ENCODE results near the gene DENND4C.
A peak's percentile ranks its signal among the peaks of the same experiment; 100 is the strongest.
"Not testable (repeated sequence)": the region's sequence is repeated elsewhere in the genome, so short reads cannot be mapped to it uniquely, and the experiment has no call there.

The DENND4C gene

DNA sequence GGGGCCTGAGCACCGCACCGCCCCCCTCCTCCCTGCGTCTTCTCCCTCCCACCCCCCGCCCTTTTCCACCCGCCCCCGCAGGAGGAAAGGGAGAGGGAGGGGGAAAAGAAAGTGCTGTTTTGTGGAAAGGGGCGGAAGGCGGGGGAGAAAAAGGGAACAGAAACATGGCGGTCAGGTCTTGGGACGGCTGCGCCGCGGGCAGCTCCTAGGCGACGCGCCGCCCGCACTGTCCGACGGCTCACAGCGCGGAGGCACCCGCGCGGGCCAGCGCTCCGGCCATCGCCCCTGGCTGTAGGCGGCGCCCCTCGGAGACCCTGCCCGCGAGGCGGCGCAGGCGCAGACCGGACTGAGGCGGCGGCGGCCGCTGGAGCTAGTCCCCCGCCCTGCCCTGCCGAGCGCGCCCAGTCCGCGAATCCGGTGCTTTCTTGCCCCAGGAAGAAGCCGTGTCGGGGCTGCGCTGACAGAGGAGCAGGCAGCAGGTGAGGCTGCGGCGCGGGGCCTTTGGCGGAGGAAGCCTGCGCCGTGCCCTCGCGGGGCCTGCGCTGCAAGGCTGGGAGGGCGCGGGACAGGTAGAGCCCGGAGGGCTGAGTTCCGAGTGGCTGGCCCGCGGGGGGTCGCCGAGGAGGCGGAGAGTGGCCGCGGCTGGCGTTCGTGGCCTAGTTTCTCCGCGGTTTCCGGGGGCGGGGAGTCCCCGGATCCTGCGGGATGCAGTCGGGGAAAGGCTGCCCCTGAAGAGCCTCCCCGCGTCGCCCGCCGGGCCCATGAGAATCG lies at the start of gene DENND4C:
Gene DENND4C (plus strand): TSS at position 339 of the 771 bp plus-strand sequence. CDS start 45,482 bp downstream, outside the sequence.
- DNase-seq, result peak; percentile 86 to 92

DNA sequence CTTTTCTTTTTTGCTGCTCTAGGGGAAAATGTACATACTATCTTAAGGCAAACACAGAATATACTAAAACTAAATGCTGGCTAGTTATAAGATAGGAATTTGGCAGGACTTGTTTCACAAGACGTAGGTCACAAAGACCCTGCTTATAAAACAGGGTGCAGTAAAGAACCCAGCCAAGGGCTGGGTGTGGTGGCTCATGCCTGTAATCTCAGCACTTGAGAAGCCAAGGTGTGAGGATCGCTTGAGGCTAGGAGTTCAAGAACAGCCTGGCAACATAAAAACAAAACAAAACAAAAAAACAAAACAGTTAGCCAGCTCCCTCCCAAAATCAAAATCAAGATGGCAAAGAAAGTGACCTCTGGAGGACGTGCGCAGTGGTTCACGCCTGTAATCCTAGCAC lies 49.5 kb upstream of the DENND4C start:
- DNase-seq, result no peak

DNA sequence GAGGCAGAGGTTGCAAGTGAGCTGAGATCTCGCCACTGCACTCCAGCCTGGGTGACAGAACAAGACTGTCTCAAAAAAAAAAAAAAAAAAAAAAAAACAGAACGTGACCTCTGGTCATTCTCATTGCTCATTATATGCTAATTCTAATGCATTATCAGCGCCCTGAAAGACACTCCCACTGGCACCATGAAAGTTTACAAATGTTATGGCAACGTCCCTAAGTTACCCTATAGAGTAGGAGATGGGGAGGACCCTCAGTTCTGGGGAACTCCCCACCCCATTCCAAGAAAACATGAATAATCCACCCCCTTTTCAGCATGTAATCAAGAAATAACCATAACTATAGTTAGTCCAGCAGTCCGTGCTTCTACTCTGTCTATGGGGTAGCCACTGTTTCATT lies 48.9 kb upstream of the DENND4C start:
- no peak for DNase-seq

GRCh38 chr9:19184144-19184917 lies 46.2 kb upstream of the DENND4C start:
- no peak for DNase-seq

- no peak for DNase-seq
These were observed 45.3 kb upstream of the DENND4C start for GRCh38 chr9:19185191-19185590.

DNA sequence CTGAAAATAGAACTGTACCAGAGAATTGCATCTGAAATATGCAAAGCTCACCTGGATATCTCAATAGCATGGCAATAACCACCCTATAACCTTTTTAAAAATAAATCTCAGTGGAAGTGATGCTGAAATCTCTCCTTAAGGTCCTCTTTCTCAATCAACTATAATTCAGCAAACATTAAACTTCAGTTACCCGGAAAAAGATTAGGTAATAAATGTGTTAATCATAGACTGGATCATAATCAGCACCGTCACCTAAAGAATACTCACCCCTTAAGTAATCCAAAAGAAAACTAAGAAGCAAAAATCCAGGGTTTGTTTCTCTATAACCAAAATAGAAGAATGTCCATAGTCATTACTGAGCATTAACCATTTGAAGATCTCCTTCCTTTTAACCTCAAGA lies 44.3 kb upstream of the DENND4C start:
- DNase-seq, result no peak

GRCh38 chr9:19188771-19189170 lies 41.7 kb upstream of the DENND4C start:
- DNase-seq, result no peak

GRCh38 chr9:19192202-19193028 lies 38.1 kb upstream of the DENND4C start:
- DNase-seq, result no peak

- no peak for DNase-seq
These were observed 37.5 kb upstream of the DENND4C start for GRCh38 chr9:19193029-19193324.

- not testable (repeated sequence) for DNase-seq
These were observed 37.0 kb upstream of the DENND4C start for GRCh38 chr9:19193358-19193973.

GRCh38 chr9:19198406-19198805 lies 32.1 kb upstream of the DENND4C start:
- no peak for DNase-seq

GRCh38 chr9:19199012-19199411 lies 31.5 kb upstream of the DENND4C start:
- DNase-seq, result no peak

DNA sequence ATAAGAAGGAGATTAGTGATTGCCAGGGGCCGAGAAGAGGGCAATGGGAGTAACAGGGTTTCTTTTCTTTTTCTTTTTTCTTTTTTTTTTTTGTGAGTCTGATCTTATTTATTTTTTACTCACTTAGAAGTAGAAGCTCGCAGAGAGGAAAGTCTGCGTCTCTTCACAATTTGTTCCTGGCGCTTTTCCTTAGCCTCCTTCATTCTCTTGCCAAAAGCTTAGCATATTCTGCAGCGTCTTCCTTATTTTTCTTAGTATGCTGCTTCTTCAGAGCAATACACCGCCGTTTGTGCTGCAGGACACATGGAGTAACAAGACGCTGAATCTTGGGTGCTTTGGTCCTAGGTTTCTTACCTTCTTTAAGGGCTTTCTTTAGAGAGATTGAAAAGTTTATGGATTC lies 30.3 kb upstream of the DENND4C start:
- no peak for DNase-seq

GRCh38 chr9:19201899-19202891 lies 28.3 kb upstream of the DENND4C start:
- DNase-seq, result no peak

GRCh38 chr9:19203058-19203457 lies 27.4 kb upstream of the DENND4C start:
- DNase-seq, result no peak

DNA sequence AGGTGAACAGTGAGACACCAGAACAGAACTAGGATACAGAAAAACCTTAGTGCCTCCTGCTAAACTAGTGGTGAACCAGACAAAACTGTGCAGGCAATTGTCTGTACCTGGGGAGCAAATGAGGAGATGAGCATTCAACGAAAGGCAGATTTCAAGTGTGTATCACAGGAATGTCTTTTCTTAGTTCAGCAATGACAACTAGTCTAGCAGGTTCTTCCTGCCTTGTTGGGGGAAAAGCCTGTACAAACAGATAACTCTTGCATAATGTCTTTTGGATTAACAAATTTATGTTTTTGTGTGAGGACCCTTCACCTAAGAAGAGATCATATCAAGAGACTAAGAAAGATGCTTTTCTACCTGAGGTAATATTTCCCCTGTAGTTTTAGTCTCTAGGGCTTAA lies 21.8 kb upstream of the DENND4C start:
- DNase-seq, result no peak

GRCh38 chr9:19209188-19209587 lies 21.3 kb upstream of the DENND4C start:
- DNase-seq, result no peak

DNA sequence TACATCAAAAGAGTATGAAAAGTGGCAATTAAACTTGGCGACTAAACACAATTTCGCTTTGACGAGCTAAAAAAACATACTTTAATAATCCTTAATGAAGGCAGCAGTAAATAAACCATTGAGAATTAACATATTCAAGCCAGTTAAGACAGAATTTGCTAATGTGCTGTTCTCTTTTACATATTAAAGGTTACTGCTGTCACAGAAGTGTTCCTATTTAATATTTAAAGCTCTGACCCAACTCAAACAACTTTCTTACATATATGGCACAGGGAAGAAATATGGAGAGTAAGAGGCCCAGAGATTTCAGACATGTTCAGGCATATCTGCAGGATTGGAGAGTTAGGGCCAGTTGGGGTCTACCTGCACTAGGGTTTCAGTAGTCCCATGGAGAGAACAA lies 16.7 kb upstream of the DENND4C start:
- DNase-seq, result no peak

DNA sequence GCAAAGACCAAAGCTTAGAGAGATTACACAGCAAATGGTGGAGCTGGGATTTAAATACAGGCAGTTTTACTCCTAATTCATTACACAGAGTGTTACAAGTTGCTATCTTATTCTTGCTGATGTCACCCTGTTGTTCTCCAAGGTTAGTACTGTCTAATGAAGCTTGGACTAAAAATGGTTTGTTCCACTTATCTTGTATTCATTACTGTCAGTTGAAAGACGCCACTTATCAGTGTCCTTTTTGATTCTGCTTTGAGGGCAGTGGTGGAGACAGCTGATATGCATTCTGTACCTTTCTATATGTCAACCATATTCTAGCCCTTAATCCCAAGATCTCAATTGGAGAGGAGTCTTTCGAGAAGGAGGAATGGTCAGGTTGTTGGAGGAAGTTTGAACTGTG lies 14.0 kb upstream of the DENND4C start:
- no peak for DNase-seq

DNA sequence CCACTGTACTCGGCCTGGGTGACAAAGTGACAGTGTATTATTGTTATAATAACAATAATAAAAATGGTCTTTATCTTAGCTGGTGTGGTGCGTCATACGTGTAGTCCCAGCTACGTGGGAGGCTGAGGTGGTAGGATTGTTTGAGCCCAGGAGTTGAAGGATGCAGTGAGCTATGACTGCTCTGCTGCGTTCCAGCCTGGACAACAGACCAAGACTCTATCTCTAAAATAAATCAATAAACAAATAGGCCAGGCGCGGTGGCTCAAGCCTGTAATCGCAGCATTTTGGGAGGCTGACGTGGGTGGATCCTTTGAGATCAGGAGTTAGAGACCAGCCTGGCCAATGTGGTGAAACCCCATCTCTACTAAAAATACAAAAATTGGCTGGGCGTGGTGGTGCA lies 9.2 kb upstream of the DENND4C start:
- no peak for DNase-seq

- DNase-seq, result no peak
These were observed 6.8 kb upstream of the DENND4C start for GRCh38 chr9:19223724-19224123.

DNA sequence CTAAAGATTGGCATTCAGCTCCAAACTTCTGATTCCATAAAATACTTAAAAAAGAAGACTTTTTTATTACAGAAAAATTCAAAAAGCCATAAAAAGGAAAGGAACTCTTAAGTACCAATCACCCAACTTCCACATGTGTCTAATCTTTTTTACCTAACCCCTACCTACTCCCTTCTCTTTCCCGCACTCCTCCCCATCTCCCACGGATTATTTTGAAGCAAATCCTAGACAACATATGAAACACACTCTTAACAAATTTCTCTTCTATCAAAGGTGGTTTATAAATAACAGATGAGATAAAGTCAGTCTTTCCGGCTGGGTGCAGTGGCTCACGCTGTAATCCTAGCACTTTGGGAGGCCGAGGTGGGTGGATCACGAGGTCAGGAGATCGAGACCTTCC lies 5.9 kb upstream of the DENND4C start:
- no peak for DNase-seq

Data from NCI-H1930 (cell line).